Fibroblast of the aortic adventitia (primary cell): ENCODE measurements around the gene SFXN5. TPM values are rescaled to one million over a fixed set of nuclear protein-coding genes. Genes with fewer than 3 reads are reported as not detected.

ENCODE experiments used
- DNase-seq: peaks from one replicate; pipeline ENCODE4 v3.0.0-alpha.2; 2010; ENCODE audit warnings: low read depth
- H3K4me3 ChIP-seq: 2 replicates; pipeline ENCODE4 v1.5.1; 2011; ENCODE audit warnings: low read depth, mild to moderate bottlenecking, control low read depth, low read length, moderate library complexity
- CTCF ChIP-seq: IDR thresholded peaks from 2 replicates; pipeline ENCODE4 v1.5.1; 2011; ENCODE audit warnings: mild to moderate bottlenecking, low read length, control low read depth, inconsistent platforms; ENCODE audit not compliant: insufficient read depth
- total RNA-seq: library from RNA; depleted of rRNA; stranded (reverse); fragments of >200 nt; gene quantifications from 2 replicates; pipeline ENCODE4 v1.2.3, GENCODE V29; 2012; ENCODE audit warnings: low replicate concordance

The SFXN5 gene
- total RNA-seq, 1 donor = 19.0 TPM

- TF ChIP-seq CTCF = no peak
- no peak overlapping the region for H3K4me3 ChIP-seq
- DNase-seq = no peak
These were observed 154.8 kb downstream of the SFXN5 start for GRCh38 chr2:72916743-72917137.

GRCh38 chr2:72915907-72916742 lies 155.4 kb downstream of the SFXN5 start:
- TF ChIP-seq CTCF = no peak
- no peak for DNase-seq
- H3K4me3 ChIP-seq = no peak overlapping the region

- TF ChIP-seq CTCF = no peak
- DNase-seq = no peak
- no peak overlapping the region for H3K4me3 ChIP-seq
These were observed 156.1 kb downstream of the SFXN5 start for GRCh38 chr2:72915320-72915906.

GRCh38 chr2:72914589-72915319 lies 156.8 kb downstream of the SFXN5 start:
- no peak for TF ChIP-seq CTCF
- DNase-seq = no peak
- no peak overlapping the region for H3K4me3 ChIP-seq

GRCh38 chr2:72914206-72914559 lies 157.3 kb downstream of the SFXN5 start:
- DNase-seq = no peak
- TF ChIP-seq CTCF = no peak
- H3K4me3 ChIP-seq = no peak overlapping the region

GRCh38 chr2:72913486-72914205 lies 157.9 kb downstream of the SFXN5 start:
- H3K4me3 ChIP-seq = no peak overlapping the region
- no peak for DNase-seq
- TF ChIP-seq CTCF = peak; percentile 25
